Activated CD8-positive, alpha-beta T cell treated with anti-CD3 and anti-CD28 coated beads, Interleukin-2, amount 10 ng/mL, durations not matched to agents 7 days and 5 days (primary cell): Measurements from ENCODE around the gene PTPRM. TPM values are rescaled to one million over a fixed set of nuclear protein-coding genes. Genes with fewer than 3 reads are reported as not detected.

Experiments
- ATAC-seq: fragments of 150-1000 bp; cut with Tn5 transposase; one replicate; pipeline ENCODE4 v1.10.0; 2021; ENCODE audit warnings: moderate library complexity
- CTCF ChIA-PET: fragments of 350-600 bp; sonication (Branson Sonifier 250); formaldehyde crosslinking; loops from one replicate; lab custom pipeline; 2021; ENCODE audit warnings: antibody characterized with exemption; lab: Charles Lee
- POLR2A ChIA-PET: fragments of 350-600 bp; sonication (Branson Sonifier 250); formaldehyde crosslinking; loops from one replicate; lab custom pipeline; 2021; ENCODE audit warnings: antibody characterized with exemption; lab: Charles Lee
- DNase-seq: peaks from one replicate; pipeline ENCODE4 v3.0.0-alpha.2; 2020
- H3K27ac Mint-ChIP-seq: one replicate; pipeline ENCODE4 v1.8.0; 2021; ENCODE audit warnings: mild to moderate bottlenecking, mixed read lengths
- H3K27me3 Mint-ChIP-seq: one replicate; pipeline ENCODE4 v1.8.0; 2021; ENCODE audit warnings: low read depth, mixed read lengths
- H3K36me3 Mint-ChIP-seq: one replicate; pipeline ENCODE4 v1.8.0; 2021; ENCODE audit warnings: low read depth, mixed read lengths
- H3K4me1 Mint-ChIP-seq: one replicate; pipeline ENCODE4 v1.8.0; 2021; ENCODE audit warnings: low read depth, mixed read lengths
- H3K4me3 Mint-ChIP-seq: one replicate; pipeline ENCODE4 v1.8.0; 2021; ENCODE audit warnings: mild to moderate bottlenecking, mixed read lengths
- H3K9me3 Mint-ChIP-seq: one replicate; pipeline ENCODE4 v1.8.0; 2022; ENCODE audit warnings: mixed read lengths; ENCODE audit not compliant: insufficient read depth
- total RNA-seq, 2 experiments: library from RNA; stranded (reverse); gene quantifications; one replicate each; pipeline ENCODE4 v1.2.3, GENCODE V29; 2021

Gene PTPRM
- total RNA-seq, 2 experiments from 2014 or later, result 0.76 to 1.0 TPM

GRCh38 chr18:8381821-8382459, 814.8 kb downstream of the PTPRM start:
- H3K4me3 Mint-ChIP-seq, result no peak overlapping the region
- ChIA-PET POLR2A (no interaction called here), CTCF (no interaction called here)
- H3K27me3 Mint-ChIP-seq, result no peaks in the 10 kb centered on the region
- H3K9me3 Mint-ChIP-seq, result no peaks in the 10 kb centered on the region
- no peaks in the 10 kb centered on the region for H3K36me3 Mint-ChIP-seq
- no peak for DNase-seq
- H3K27ac Mint-ChIP-seq, result no peak overlapping the region
- H3K4me1 Mint-ChIP-seq, result no peaks in the 10 kb centered on the region
- ATAC-seq, result no peak

DNA sequence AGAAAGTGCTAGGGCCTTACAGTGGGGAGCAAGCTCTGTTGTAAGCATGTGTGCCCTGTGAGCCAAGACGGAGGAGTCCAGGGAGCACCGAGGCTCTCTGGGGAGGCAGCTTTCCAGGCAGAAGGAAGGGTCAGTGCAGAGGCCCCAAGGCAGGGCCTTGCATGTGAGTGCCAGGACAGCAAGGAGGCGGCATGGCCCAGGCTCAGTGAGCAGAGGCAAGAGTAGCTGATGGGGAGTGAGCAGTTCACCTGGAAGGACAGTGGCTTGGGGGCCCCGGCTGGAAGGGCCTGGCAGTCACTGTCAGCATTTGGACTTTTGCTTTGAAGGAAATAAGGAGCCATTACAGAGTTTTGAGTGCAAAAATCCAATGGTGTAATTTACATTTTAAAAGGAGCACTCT, 818.3 kb downstream of the PTPRM start:
- Mint-ChIP-seq H3K4me3 (no peak overlapping the region), H3K27me3 (no peaks in the 10 kb centered on the region), H3K36me3 (no peaks in the 10 kb centered on the region), H3K4me1 (no peaks in the 10 kb centered on the region), H3K27ac (no peak overlapping the region), H3K9me3 (no peaks in the 10 kb centered on the region)
- POLR2A ChIA-PET, result no interaction called here
- no peak for DNase-seq
- no peak for ATAC-seq
- CTCF ChIA-PET, result no interaction called here

- DNase-seq (no peak), ATAC-seq (no peak)
- Mint-ChIP-seq H3K4me3 (no peak overlapping the region), H3K4me1 (no peaks in the 10 kb centered on the region), H3K27ac (no peak overlapping the region), H3K27me3 (no peaks in the 10 kb centered on the region), H3K36me3 (no peaks in the 10 kb centered on the region), H3K9me3 (no peaks in the 10 kb centered on the region)
- POLR2A ChIA-PET, result no interaction called here
- CTCF ChIA-PET, result no interaction called here
Observed at GRCh38 chr18:8386669-8387380, 819.7 kb downstream of the PTPRM start.

GRCh38 chr18:8389391-8390340, 822.5 kb downstream of the PTPRM start:
- Mint-ChIP-seq H3K4me1 (no peaks in the 10 kb centered on the region), H3K27me3 (no peaks in the 10 kb centered on the region), H3K9me3 (no peaks in the 10 kb centered on the region), H3K36me3 (no peaks in the 10 kb centered on the region), H3K4me3 (no peak overlapping the region), H3K27ac (no peak overlapping the region)
- CTCF ChIA-PET, result interaction anchor here (0.7 to 1.0 kb wide), 3 partner anchors 10 to 598 kb away, joined by 3 to 5 read pairs (median 3); no protein-coding TSS in a partner anchor
- POLR2A ChIA-PET, result interaction anchor here (1.0 kb wide), 1 partner anchor 40 kb away, joined by 3 read pairs; no protein-coding TSS in a partner anchor
- ATAC-seq (no peak), DNase-seq (peak; percentile 42)

- Mint-ChIP-seq H3K36me3 (no peaks in the 10 kb centered on the region), H3K27ac (no peak overlapping the region), H3K27me3 (no peaks in the 10 kb centered on the region), H3K4me3 (no peak overlapping the region), H3K9me3 (no peaks in the 10 kb centered on the region), H3K4me1 (no peaks in the 10 kb centered on the region)
- ChIA-PET POLR2A (no interaction called here), CTCF (no interaction called here)
- DNase-seq, result no peak
- no peak for ATAC-seq
Observed at GRCh38 chr18:8391068-8391467, 824.0 kb downstream of the PTPRM start.

DNA sequence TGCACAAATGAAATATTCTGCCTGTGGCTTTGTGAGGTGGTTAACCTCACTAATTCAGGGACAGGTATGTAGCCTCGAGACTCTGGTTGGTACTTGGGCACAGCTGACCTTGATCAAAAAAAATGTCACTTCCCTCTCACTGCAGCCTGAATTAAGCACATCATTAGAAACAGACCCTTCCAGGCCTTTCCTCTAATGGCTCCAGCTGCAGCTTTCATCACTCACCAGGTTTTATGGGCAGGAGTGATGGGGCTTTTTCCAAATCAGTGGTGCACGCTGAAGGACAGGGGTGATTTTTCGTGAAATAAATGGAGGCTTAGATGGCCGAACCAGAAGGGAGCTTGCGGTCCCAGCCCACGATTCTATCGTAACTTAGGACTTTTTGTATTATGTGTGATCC, 829.1 kb downstream of the PTPRM start:
- no peaks in the 10 kb centered on the region for H3K4me1 Mint-ChIP-seq
- no peaks in the 10 kb centered on the region for H3K27me3 Mint-ChIP-seq
- H3K4me3 Mint-ChIP-seq, result no peak overlapping the region
- H3K27ac Mint-ChIP-seq, result no peak overlapping the region
- ATAC-seq (no peak), DNase-seq (no peak)
- ChIA-PET CTCF (no interaction called here), POLR2A (no interaction called here)
- no peaks in the 10 kb centered on the region for H3K9me3 Mint-ChIP-seq
- H3K36me3 Mint-ChIP-seq, result no peaks in the 10 kb centered on the region

DNA sequence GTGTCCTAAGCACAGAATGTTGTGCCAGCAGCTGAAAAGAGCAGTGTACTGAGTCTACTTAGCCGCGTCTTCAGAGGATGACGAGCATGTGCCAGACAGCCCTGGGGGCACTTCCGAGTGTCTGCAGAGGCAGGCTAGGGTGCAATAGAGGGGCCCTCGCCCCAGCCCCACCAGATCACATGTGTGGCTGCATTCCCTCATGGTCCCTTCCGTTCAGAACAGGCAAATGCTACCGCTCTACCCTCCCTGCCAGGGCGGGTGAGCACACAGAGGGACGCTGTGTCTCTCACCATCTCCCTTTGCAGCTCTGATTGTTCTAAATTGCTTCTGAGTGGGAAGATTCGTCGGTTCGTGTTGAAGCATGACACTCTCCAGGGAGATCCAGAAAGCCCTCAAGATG, 829.9 kb downstream of the PTPRM start:
- no peaks in the 10 kb centered on the region for H3K36me3 Mint-ChIP-seq
- H3K27ac Mint-ChIP-seq, result no peak overlapping the region
- no peak for DNase-seq
- ChIA-PET CTCF (no interaction called here), POLR2A (no interaction called here)
- no peak for ATAC-seq
- H3K27me3 Mint-ChIP-seq, result no peaks in the 10 kb centered on the region
- H3K9me3 Mint-ChIP-seq, result no peaks in the 10 kb centered on the region
- no peak overlapping the region for H3K4me3 Mint-ChIP-seq
- no peaks in the 10 kb centered on the region for H3K4me1 Mint-ChIP-seq

DNA sequence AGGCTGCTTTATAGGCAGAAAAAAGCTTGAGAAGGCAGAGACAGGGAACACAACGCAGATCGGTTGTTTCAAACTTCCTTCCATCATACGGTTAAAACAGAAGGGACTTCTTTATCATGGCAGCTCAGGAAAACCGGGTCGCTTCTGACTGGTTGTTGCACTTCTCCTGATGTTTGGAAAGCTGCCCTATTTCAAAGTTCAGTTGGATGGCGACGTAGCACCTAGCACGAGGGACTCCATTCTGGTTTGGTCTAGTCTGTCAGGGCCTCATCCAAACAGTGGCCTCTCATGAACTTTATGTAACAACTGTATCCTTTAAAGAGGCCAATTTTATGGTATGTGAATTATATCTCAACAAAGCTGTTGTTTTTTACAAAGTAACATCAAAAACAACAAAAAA, 832.0 kb downstream of the PTPRM start:
- ChIA-PET POLR2A (no interaction called here), CTCF (no interaction called here)
- H3K4me3 Mint-ChIP-seq, result no peak overlapping the region
- DNase-seq (no peak), ATAC-seq (no peak)
- no peaks in the 10 kb centered on the region for H3K36me3 Mint-ChIP-seq
- H3K27ac Mint-ChIP-seq, result no peak overlapping the region
- no peaks in the 10 kb centered on the region for H3K9me3 Mint-ChIP-seq
- H3K27me3 Mint-ChIP-seq, result no peaks in the 10 kb centered on the region
- no peaks in the 10 kb centered on the region for H3K4me1 Mint-ChIP-seq

DNA sequence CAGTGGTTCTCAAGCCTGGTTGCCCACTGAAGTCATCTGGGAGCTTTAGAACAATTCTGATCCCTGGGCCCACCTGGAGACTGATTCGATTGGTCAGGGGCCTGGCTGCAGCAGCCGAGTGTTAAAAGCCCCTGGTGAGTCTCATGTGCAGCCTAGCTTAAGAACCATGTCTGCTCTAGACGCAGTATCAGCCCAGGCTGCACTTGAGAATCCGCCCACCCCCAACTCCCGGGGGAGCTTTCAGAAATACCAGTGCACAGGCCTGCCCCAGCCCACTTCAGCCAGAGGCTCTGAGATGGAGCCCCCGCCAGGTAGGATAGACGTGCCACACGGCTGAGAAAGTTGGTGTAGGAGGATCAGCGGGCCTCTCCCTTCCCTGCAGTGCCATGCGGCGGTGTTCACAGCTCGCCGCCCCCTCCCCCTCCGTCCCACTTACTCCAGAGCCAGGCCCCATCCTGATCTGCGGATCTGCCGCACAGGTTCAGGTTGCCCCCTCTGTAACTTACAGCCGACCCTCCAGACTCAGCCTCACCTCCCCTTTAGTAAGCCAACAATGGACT, 833.2 kb downstream of the PTPRM start:
- ChIA-PET POLR2A (no interaction called here), CTCF (no interaction called here)
- no peak for DNase-seq
- ATAC-seq, result no peak
- H3K9me3 Mint-ChIP-seq, result no peaks in the 10 kb centered on the region
- H3K4me3 Mint-ChIP-seq, result no peak overlapping the region
- H3K36me3 Mint-ChIP-seq, result no peaks in the 10 kb centered on the region
- H3K27ac Mint-ChIP-seq, result no peak overlapping the region
- H3K4me1 Mint-ChIP-seq, result no peaks in the 10 kb centered on the region
- H3K27me3 Mint-ChIP-seq, result no peaks in the 10 kb centered on the region

GRCh38 chr18:8400825-8401224, 833.7 kb downstream of the PTPRM start:
- ChIA-PET CTCF (no interaction called here), POLR2A (no interaction called here)
- no peaks in the 10 kb centered on the region for H3K36me3 Mint-ChIP-seq
- no peaks in the 10 kb centered on the region for H3K9me3 Mint-ChIP-seq
- ATAC-seq (no peak), DNase-seq (no peak)
- H3K4me3 Mint-ChIP-seq, result no peak overlapping the region
- H3K27ac Mint-ChIP-seq, result no peak overlapping the region
- no peaks in the 10 kb centered on the region for H3K4me1 Mint-ChIP-seq
- no peaks in the 10 kb centered on the region for H3K27me3 Mint-ChIP-seq

- CTCF ChIA-PET, result no interaction called here
- H3K4me3 Mint-ChIP-seq, result no peak overlapping the region
- H3K9me3 Mint-ChIP-seq, result no peaks in the 10 kb centered on the region
- POLR2A ChIA-PET, result no interaction called here
- H3K27ac Mint-ChIP-seq, result no peak overlapping the region
- ATAC-seq (no peak), DNase-seq (no peak)
- H3K36me3 Mint-ChIP-seq, result no peaks in the 10 kb centered on the region
- no peaks in the 10 kb centered on the region for H3K4me1 Mint-ChIP-seq
- no peaks in the 10 kb centered on the region for H3K27me3 Mint-ChIP-seq
Observed at GRCh38 chr18:8401606-8402005, 834.5 kb downstream of the PTPRM start.
